Measurements from ENCODE around the gene KIAA2012.

The KIAA2012 gene

DNA sequence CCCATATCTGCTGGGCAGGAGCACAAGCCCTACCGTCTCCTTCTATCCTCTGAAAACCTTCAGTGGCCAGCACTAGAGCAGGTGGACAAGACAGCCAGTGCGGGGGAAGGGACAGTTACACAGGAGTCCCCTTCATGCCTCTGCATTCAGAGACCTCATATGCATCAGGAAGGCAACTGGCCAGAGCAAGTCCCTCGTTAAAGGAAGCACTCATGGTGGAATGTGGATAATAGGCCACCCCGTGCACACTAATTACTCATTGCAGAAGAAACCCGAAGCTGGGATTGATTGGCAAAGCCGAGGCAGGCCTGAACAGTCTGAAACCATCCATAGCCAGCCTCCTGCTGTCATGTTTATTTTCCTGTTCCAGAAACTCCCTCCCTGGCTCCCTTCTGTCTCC lies 11.2 kb downstream of the KIAA2012 start:
- FAIRE-seq (no peak), DNase-seq (ENCODE audit: insufficient read length, low spot score) (no peak)
- no peak for TF ChIP-seq POLR2A (IDR thresholded peaks at IDR 0.05; ENCODE audit: low read depth, low read length)

DNA sequence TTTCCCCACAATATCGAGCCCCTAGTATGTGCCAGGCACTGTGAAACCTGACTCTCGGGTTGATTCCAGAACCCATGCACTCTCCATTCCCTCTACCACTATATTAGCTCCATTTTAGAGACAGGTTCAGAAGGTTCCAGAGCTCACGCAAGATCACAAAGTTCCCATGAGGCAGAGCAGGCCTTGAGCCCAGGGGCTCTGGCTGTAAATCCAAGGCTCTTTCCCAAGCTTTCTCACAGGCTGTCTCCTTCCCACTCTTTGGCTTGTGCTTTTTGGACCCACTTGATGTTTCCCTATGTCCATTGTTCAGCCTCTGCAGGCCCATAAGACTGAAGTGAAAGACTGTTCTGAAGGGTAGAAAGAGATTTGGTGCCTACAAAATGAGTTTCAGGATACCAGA lies 15.7 kb downstream of the KIAA2012 start:
- TF ChIP-seq POLR2A (IDR thresholded peaks at IDR 0.05; ENCODE audit: low read depth, low read length): no peak
- FAIRE-seq (no peak), DNase-seq (ENCODE audit: insufficient read length, low spot score) (no peak)

DNA sequence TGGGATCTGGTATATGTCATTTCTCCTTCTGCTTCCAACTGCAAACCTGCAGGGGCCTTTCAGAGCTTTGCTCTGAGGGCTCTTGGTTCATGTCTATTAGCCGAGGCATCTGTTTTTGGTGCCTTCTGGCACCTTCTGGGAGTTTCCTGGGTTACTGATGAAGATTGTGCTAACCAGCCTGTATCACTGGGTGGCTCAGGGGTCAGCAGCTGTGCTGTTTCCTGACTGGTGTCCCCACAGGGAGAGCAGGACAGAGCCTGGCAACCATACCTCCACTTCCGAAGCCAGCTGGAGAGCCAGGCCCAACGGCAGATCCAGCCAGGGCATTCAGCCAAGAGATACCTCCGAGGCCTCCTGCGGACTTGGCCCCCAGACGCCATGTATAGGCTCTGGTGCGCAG lies 17.5 kb downstream of the KIAA2012 start:
- no peak for FAIRE-seq
- TF ChIP-seq POLR2A (IDR thresholded peaks at IDR 0.05; ENCODE audit: low read depth, low read length): no peak

DNA sequence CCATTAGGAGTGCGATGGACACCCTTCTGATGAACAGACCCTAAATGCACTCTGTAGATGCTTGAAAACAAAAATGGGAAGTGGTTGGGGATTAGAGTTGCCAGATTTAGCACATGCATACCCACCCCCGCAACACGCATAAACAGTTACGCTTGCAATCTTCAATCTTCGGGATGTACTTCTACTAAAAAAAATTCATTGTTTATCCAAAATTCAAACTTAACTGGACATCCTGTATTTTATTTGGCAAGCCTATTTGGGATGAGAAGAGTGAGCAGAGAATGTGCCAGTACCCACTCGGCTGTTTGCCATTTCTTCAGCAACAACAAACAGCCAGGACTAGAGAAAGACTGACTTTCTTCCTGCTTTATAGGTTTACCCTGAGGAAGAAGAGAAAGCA lies 18.4 kb downstream of the KIAA2012 start:
- no peak for TF ChIP-seq POLR2A (IDR thresholded peaks at IDR 0.05; ENCODE audit: low read depth, low read length)
- FAIRE-seq (no peak), DNase-seq (ENCODE audit: insufficient read length, low spot score) (no peak)

More for the DNA sequence above, 17.5 kb downstream of the KIAA2012 start:
- DNase-seq (ENCODE audit: insufficient read length, low spot score): no peak

DNA sequence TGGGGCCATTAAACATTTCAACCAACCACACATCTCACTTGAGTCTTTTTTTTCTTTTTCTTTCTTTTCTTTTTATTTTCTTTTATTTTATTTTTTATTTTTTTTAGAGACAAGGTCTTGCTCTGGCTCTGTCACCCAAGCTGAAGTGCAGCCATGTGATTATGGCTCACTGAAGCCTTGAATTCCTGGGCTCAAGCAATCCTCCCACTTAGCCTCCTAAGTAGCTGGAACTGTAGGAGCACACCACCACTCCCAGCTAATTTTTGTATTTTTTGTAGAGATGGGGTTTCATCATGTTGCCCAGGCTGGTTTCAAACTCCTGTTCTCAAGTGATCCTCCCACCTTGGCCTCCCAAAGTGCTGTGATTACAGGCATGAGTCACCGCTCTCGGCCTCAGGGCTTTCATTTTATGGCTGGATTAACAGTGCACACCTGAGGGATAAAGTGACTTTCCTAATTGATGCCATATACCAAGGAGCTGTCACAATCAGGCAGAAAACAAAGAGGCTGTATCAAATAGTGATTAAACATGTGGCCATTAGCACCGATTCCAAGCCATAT lies 21.5 kb downstream of the KIAA2012 start:
- no peak for TF ChIP-seq POLR2A (IDR thresholded peaks at IDR 0.05; ENCODE audit: low read depth, low read length)
- DNase-seq (ENCODE audit: insufficient read length, low spot score) (no peak), FAIRE-seq (no peak)

DNA sequence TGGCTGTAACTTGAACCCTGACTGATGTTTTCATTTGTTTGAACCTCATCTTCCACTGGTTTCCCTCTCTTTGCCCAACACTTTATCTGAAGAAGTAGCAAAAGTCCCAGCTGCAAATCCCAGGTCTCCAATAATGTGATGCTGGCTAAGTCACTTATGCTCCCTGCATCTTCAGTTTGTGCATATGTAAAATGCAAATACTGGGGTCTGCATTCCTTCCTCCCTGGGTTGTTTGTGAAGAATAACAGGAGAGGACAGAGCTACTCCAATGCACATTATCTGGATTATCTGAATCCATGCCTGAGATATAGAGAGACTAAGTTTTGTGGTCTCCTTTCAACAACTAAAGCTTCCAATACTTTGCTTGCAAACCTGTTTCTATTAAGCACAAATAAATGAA lies 22.2 kb downstream of the KIAA2012 start:
- TF ChIP-seq POLR2A (IDR thresholded peaks at IDR 0.05; ENCODE audit: low read depth, low read length): no peak
- FAIRE-seq (no peak), DNase-seq (ENCODE audit: insufficient read length, low spot score) (no peak)

DNA sequence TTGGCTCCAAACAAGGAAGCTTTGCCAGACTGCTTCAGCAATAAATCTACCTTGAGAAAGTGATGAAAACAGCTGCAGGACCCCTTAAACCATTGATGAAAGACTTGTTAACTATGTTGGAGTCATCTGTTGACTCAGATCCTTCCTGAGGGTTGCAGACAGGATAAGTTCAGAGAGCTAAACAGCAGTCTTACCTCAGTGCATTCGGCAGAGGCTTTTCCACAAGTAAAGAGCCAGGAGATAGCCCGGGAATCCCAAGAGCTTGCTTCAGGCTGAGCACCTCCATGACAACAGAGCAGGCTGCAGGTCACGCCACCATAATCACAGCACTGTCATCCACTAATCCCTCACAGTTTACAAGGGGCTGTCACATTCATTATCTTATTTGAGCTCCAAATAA lies 23.7 kb downstream of the KIAA2012 start:
- TF ChIP-seq POLR2A (IDR thresholded peaks at IDR 0.05; ENCODE audit: low read depth, low read length): no peak
- DNase-seq (ENCODE audit: insufficient read length, low spot score) (no peak), FAIRE-seq (no peak)

DNA sequence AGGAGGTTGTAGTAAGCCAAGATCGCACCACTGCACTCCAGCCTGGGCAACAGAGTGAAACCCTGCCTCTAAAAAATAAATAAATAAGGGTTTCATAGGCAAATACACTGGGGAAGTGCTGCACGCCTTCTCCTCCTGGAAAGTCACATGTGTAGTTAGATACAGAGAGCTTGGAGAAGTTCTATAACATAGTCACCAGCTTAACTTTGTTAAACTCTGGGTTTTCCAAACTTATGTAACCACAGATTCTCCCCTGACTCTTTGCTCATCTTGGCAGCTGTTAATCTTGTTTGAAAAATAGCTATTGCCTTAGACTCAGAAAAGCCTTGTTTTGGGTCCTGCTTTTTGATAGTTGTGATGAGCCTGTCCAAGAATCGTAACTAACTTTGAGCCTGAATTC lies 25.2 kb downstream of the KIAA2012 start:
- no peak for FAIRE-seq
- DNase-seq (ENCODE audit: insufficient read length, low spot score): no peak
- TF ChIP-seq POLR2A (IDR thresholded peaks at IDR 0.05; ENCODE audit: low read depth, low read length): no peak

DNA sequence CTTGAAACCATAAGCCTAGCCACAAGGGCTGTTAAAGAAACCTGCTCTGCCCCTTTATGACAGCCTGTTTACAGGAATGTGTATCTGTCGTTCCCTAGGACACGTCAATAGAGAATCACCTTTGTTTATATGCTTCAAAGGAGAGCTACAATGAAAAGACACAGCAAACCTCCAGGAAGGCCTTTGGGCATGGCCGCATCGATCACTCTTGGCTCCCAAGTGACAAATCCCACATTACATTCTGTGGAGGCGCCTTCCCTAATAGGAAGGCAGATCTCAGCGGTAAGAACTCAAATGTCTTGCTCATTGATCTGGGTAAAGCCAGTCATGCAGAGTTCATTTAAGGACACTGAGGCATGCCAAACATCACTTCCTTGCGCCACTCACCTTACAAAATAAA lies 26.5 kb downstream of the KIAA2012 start:
- DNase-seq (ENCODE audit: insufficient read length, low spot score) (no peak), FAIRE-seq (no peak)
- no peak for TF ChIP-seq POLR2A (IDR thresholded peaks at IDR 0.05; ENCODE audit: low read depth, low read length)

DNA sequence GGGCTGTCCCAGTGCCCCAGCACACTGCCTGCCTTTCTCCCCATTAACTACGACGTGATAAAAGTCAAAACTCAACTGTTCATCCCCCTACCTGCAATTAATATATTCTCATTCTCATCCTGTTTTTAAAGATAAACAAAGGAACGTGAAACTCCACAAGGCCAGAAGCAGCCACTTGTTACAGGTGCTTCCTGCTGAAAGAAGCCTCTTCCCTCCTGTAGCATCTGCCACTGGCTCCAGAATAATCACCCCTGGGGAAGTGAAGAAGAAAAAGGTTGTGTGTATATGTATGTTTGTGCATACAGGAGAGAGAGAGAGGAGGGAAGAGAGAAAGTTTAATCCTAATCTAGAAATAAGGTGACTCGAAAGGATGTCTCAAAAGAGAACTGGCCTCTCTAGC lies 27.1 kb downstream of the KIAA2012 start:
- TF ChIP-seq POLR2A (IDR thresholded peaks at IDR 0.05; ENCODE audit: low read depth, low read length): no peak
- FAIRE-seq (no peak), DNase-seq (ENCODE audit: insufficient read length, low spot score) (no peak)

DNA sequence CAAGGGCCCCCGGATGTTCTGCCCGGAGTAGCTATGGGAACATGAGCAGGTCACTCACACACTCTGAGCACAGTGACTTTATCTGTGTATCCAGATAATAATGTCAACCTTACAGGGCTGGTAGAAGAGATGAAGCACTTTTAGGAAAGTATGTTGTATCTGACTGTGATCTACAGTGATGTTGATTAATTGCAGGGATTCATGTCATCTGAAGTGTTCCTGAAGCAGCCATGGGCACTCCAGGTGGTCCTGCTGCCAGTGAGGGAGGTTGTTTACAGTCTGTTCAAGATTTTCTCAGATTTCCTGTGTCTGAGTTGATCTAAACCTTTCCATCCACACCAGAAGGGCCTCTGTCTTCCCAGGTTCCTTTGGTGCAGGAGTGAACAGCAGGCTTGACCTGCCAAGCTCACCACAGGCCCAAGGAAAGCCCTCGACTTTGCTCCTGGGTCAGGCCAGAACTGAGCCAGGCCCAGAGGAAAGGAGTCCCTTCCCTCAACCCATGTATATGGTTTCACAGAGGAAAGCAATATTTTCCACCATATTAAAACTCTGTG lies 28.0 kb downstream of the KIAA2012 start:
- TF ChIP-seq POLR2A (IDR thresholded peaks at IDR 0.05; ENCODE audit: low read depth, low read length): no peak
- DNase-seq (ENCODE audit: insufficient read length, low spot score): no peak
- no peak for FAIRE-seq

DNA sequence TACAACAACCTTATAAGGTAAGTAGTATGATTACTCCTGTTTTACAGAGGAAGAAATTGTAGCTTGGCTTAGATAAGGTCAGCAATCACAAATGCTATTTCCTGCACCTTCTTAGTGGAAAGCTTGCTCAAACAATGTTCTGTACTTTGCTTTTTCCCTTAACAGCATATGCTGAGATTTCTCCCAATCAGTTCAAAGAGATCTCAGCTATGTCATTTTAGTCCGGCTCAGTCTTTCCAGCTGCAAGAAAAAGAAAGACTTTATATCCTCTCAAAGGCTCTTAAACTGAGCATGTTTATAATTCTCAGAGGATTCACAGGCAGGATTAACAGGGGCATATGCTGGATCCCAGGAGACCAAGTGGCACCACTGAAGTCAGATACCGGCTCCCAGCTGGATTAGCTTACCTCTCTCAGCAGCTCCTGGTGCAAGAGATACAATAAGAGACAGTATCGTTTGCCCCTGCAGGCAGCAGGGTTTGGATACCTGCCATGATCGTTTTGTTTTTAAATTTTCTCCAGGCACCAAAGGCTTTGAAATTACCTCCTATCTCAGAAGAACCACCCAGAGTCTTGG lies 29.5 kb downstream of the KIAA2012 start:
- no peak for FAIRE-seq
- no peak for TF ChIP-seq POLR2A (IDR thresholded peaks at IDR 0.05; ENCODE audit: low read depth, low read length)
- no peak for DNase-seq (ENCODE audit: insufficient read length, low spot score)

DNA sequence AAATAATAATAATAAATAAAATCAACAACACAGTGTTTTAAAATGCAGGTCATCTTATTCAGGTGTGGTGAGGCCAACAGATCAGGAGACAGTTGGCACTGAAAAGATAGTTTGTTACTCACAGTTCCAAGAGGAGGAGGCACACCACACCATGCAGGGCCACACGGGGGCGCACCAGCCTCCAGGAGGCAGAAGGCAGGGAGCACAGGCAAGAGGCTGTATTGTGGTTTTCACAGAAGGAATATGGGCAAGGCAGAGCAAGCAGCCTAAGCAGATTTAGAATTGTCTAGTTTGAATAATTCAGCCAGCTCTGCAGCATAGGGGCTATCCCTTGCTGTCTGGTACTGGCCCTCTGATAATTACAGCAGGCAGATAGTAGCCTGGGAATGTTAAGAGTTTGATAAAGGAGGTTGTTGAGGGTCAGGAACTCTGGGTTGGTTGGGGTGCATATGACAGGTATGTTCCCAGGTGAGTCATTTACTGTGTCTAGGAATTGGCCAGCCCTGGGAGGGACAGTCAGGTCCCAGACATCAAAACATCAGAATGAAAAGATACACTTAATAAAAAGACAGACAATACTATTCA lies 31.3 kb downstream of the KIAA2012 start:
- TF ChIP-seq POLR2A (IDR thresholded peaks at IDR 0.05; ENCODE audit: low read depth, low read length): no peak
- DNase-seq (ENCODE audit: insufficient read length, low spot score): peak; percentile 49
- FAIRE-seq: no peak

DNA sequence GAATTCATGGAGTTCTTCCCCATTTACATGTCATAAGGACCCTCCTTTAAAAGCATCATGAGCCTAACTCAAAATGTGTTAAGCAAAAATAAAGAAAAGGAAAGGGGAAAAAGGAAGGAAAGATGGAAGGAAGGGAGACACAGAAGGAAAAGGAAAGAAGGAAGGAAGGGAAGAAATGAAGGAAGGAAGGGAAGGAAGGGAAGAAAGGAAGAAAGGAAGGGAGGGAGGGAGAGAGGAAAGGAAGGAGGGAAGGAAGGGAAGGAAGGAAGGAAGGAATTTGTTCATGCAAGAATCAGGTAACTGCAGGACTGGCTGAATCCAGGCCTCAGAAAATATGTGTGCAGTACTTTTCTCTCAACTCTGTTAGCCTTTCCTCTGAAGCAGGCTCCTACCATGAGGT lies 32.0 kb downstream of the KIAA2012 start:
- no peak for FAIRE-seq
- DNase-seq (ENCODE audit: insufficient read length, low spot score): no peak
- TF ChIP-seq POLR2A (IDR thresholded peaks at IDR 0.05; ENCODE audit: low read depth, low read length): no peak

DNA sequence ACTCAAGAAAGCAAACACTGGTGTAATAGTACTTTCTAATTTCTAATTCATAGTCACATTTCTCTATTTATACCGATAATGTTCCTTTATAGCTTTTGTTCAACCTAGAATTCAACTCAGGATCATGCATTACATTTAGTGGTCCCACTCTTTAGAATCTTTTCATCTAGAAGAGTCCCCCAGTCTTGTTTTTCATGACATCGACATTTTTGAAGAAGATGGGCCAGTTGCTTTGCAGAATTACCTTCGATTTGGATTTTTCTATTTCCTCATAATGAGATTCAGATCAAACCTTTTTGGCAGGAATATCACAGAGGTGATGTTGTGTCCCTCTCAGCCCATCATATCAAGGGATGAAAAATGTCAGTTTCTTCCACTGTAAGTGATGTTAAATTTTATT lies 35.3 kb downstream of the KIAA2012 start:
- TF ChIP-seq POLR2A (IDR thresholded peaks at IDR 0.05; ENCODE audit: low read depth, low read length): no peak
- FAIRE-seq: no peak
- no peak for DNase-seq (ENCODE audit: insufficient read length, low spot score)
